OCI-LY7 (cell line): Measurements from ENCODE around the gene VTI1A. TPM values are rescaled to one million over a fixed set of nuclear protein-coding genes. Genes with fewer than 3 reads are reported as not detected.

ENCODE experiments used
- BruUV-seq: library from RNA; stranded (reverse); fragments of 400-500 nt; replicated peaks from 2 replicates; lab custom pipeline; 2021; lab: Mats Ljungman, UMichigan
- CTCF ChIA-PET: fragments of 300-600 bp; sonication (Branson Sonifier 250); formaldehyde crosslinking; loops from one replicate; lab custom pipeline; 2022; ENCODE audit warnings: antibody characterized with exemption; ENCODE audit not compliant: unreplicated experiment; lab: Charles Lee
- POLR2A ChIA-PET: fragments of 300-600 bp; sonication (Branson Sonifier 250); formaldehyde crosslinking; loops from one replicate; lab custom pipeline; 2022; ENCODE audit warnings: antibody characterized with exemption; lab: Charles Lee
- DNase-seq: peaks from one replicate; pipeline ENCODE4 v3.0.0-alpha.2; 2015; ENCODE audit warnings: low spot score
- H2AFZ ChIP-seq: fragments of 200-600 bp; sonication (generic), shearing (Covaris generic); 2 replicates; pipeline ENCODE4 v1.6.1; 2014; ENCODE audit warnings: mild to moderate bottlenecking, antibody characterized with exemption, low read length, moderate library complexity
- H3K27ac ChIP-seq: fragments of 200-600 bp; sonication (generic); 2 replicates; pipeline ENCODE4 v1.5.1; 2014; ENCODE audit warnings: mixed run types, low read depth, mild to moderate bottlenecking, moderate library complexity, low read length, inconsistent platforms; ENCODE audit not compliant: poor library complexity, severe bottlenecking
- H3K36me3 ChIP-seq: fragments of 200-600 bp; sonication (generic); 2 replicates; pipeline ENCODE4 v1.6.1; 2014; ENCODE audit warnings: mild to moderate bottlenecking, antibody characterized with exemption, low read length, moderate library complexity, mixed read lengths; ENCODE audit not compliant: insufficient read depth
- H3K4me1 ChIP-seq: fragments of 200-600 bp; sonication (generic); 2 replicates; pipeline ENCODE4 v1.5.1; 2014; ENCODE audit warnings: mild to moderate bottlenecking, low read length; ENCODE audit not compliant: insufficient read depth, poor library complexity, severe bottlenecking
- H3K4me2 ChIP-seq: fragments of 200-600 bp; sonication (generic); 2 replicates; pipeline ENCODE4 v1.6.1; 2014; ENCODE audit warnings: mild to moderate bottlenecking, low read length
- H3K4me3 ChIP-seq: fragments of 200-600 bp; sonication (generic); 2 replicates; pipeline ENCODE4 v1.5.1; 2014; ENCODE audit warnings: mild to moderate bottlenecking, low read depth, low read length; ENCODE audit not compliant: poor library complexity, severe bottlenecking
- H3K79me2 ChIP-seq: fragments of 200-600 bp; sonication (generic); 2 replicates; pipeline ENCODE4 v1.6.1; 2016; ENCODE audit warnings: low read depth, mild to moderate bottlenecking, low read length, moderate library complexity, mixed read lengths; ENCODE audit not compliant: insufficient read depth
- H3K9me2 ChIP-seq: fragments of 200-600 bp; sonication (generic); 2 replicates; pipeline ENCODE4 v1.6.1; 2016; ENCODE audit warnings: mild to moderate bottlenecking, low read length, mixed read lengths; ENCODE audit not compliant: insufficient read depth
- H3K9me3 ChIP-seq: fragments of 200-600 bp; sonication (generic); 2 replicates; pipeline ENCODE4 v1.6.1; 2014; ENCODE audit warnings: mild to moderate bottlenecking, mixed run types, low read length, mixed read lengths
- H4K20me1 ChIP-seq: fragments of 200-600 bp; sonication (generic); 2 replicates; pipeline ENCODE4 v1.6.1; 2014; ENCODE audit warnings: mild to moderate bottlenecking, antibody characterized with exemption, low read length, moderate library complexity, mixed read lengths; ENCODE audit not compliant: insufficient read depth
- EZH2phosphoT487 ChIP-seq: fragments of 200-600 bp; sonication (generic); IDR thresholded peaks from 2 replicates; pipeline ENCODE4 v1.6.1; 2018; ENCODE audit warnings: low read depth, borderline replicate concordance, mild to moderate bottlenecking, mixed run types, antibody characterized with exemption, low read length, moderate library complexity, mixed read lengths
- intact Hi-C: fragments of 100-400 bp; cut with micrococcal nuclease; formaldehyde crosslinking; loops from one replicate; pipeline ENCODE4 v1.10.0; 2022; ENCODE audit not compliant: unreplicated experiment
- total RNA-seq, 2 experiments: library from RNA; depleted of rRNA in 1 of 2; stranded (reverse); fragments of >200 nt in 1 of 2; shearing (Covaris generic) in 1 of 2; gene quantifications; 2 replicates each; pipeline ENCODE4 v1.2.3, GENCODE V29; 2014 to 2022
- TF ChIP-seq, protein P1 (sequence below): fragments of 200-600 bp; sonication (generic); conservative IDR thresholded peaks from 2 replicates; pipeline ENCODE4 v1.5.1; 2014; ENCODE audit warnings: mild to moderate bottlenecking, antibody characterized with exemption, low read length, moderate library complexity, mixed read lengths

Gene VTI1A
- total RNA-seq, 2 experiments from 2014 or later, result 39.4 to 45.2 TPM

- no peaks in the 10 kb centered on the region for H3K9me2 ChIP-seq
- no peaks in the 10 kb centered on the region for H3K9me3 ChIP-seq
- H3K79me2 ChIP-seq, result no peaks in the 10 kb centered on the region
- H3K36me3 ChIP-seq, result no peaks in the 10 kb centered on the region
- no peaks in the 10 kb centered on the region for H4K20me1 ChIP-seq
- TF ChIP-seq EZH2phosphoT487, result no peak
- no peaks in the 10 kb centered on the region for H3K4me1 ChIP-seq
- no peak overlapping the region for H3K4me3 ChIP-seq
- POLR2A ChIA-PET, result interaction anchor here (0.5 kb wide), 1 partner anchor 157 kb away, joined by 3 read pairs; no protein-coding TSS in a partner anchor
- H3K4me2 ChIP-seq, result no peak overlapping the region
- BruUV-seq, result no TSS peak
- intact Hi-C loops, result no loop called here
- DNase-seq, result no peak
- CTCF ChIA-PET, result no interaction called here
- no peak overlapping the region for H3K27ac ChIP-seq
- no peak overlapping the region for H2AFZ ChIP-seq
Observed at GRCh38 chr10:112758961-112759360, 311.9 kb downstream of the VTI1A start.

- Histone ChIP-seq H3K79me2 (no peaks in the 10 kb centered on the region), H2AFZ (no peak overlapping the region), H3K9me3 (no peaks in the 10 kb centered on the region), H3K36me3 (no peaks in the 10 kb centered on the region), H4K20me1 (no peaks in the 10 kb centered on the region), H3K9me2 (no peaks in the 10 kb centered on the region), H3K4me3 (no peak overlapping the region), H3K4me2 (no peak overlapping the region), H3K27ac (no peak overlapping the region), H3K4me1 (no peaks in the 10 kb centered on the region)
- TF ChIP-seq EZH2phosphoT487, result no peak
- TF ChIP-seq, protein P1, sequence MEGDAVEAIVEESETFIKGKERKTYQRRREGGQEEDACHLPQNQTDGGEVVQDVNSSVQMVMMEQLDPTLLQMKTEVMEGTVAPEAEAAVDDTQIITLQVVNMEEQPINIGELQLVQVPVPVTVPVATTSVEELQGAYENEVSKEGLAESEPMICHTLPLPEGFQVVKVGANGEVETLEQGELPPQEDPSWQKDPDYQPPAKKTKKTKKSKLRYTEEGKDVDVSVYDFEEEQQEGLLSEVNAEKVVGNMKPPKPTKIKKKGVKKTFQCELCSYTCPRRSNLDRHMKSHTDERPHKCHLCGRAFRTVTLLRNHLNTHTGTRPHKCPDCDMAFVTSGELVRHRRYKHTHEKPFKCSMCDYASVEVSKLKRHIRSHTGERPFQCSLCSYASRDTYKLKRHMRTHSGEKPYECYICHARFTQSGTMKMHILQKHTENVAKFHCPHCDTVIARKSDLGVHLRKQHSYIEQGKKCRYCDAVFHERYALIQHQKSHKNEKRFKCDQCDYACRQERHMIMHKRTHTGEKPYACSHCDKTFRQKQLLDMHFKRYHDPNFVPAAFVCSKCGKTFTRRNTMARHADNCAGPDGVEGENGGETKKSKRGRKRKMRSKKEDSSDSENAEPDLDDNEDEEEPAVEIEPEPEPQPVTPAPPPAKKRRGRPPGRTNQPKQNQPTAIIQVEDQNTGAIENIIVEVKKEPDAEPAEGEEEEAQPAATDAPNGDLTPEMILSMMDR, result no peak
- ChIA-PET POLR2A (interaction anchor here (0.5 kb wide), 1 partner anchor 156 kb away, joined by 3 read pairs; no protein-coding TSS in a partner anchor), CTCF (no interaction called here)
- intact Hi-C loops, result no loop called here
- no TSS peak for BruUV-seq
- DNase-seq, result no peak
Observed at GRCh38 chr10:112759496-112759895, 312.5 kb downstream of the VTI1A start.

GRCh38 chr10:112761256-112761655 is 314.2 kb downstream of the VTI1A start:
- no TSS peak for BruUV-seq
- ChIA-PET POLR2A (interaction anchor here (0.5 to 0.6 kb wide), 3 partner anchors 9 to 389 kb away, joined by 3 to 4 read pairs (median 3); no protein-coding TSS in a partner anchor), CTCF (no interaction called here)
- Histone ChIP-seq H3K79me2 (no peaks in the 10 kb centered on the region), H2AFZ (no peak overlapping the region), H3K9me2 (no peaks in the 10 kb centered on the region), H3K4me1 (no peaks in the 10 kb centered on the region), H3K9me3 (no peaks in the 10 kb centered on the region), H3K4me3 (no peak overlapping the region), H4K20me1 (no peaks in the 10 kb centered on the region), H3K36me3 (no peaks in the 10 kb centered on the region), H3K27ac (no peak overlapping the region), H3K4me2 (no peak overlapping the region)
- TF ChIP-seq EZH2phosphoT487, result no peak
- TF ChIP-seq, protein P1, result no peak
- intact Hi-C loops, result no loop called here
- DNase-seq, result no peak
